GM12878 (cell line): ENCODE data around the gene SIDT2. TPM values are rescaled to one million over a fixed set of nuclear protein-coding genes. Genes with fewer than 3 reads are reported as not detected.

Source experiments
- ATAC-seq: fragments of 200-7000 bp; cut with Tn5 transposase; 3 replicates; pipeline ENCODE4 v1.9.1; 2020; ENCODE audit warnings: mild to moderate bottlenecking, moderate library complexity
- BruUV-seq: library from RNA; stranded (reverse); fragments of 400-500 nt; replicated peaks from 2 replicates; lab custom pipeline; 2021; lab: Mats Ljungman, UMichigan
- CTCF ChIA-PET: fragments of 300-600 bp; sonication (Branson Sonifier 250); formaldehyde crosslinking; extraction: SDS; loops from one replicate; lab custom pipeline; 2021; ENCODE audit warnings: inconsistent platforms; lab: Yijun Ruan, JAX
- POLR2A ChIA-PET: fragments of 350-600 bp; formaldehyde crosslinking; extraction: SDS; loops from one replicate; lab custom pipeline; 2021; ENCODE audit warnings: inconsistent platforms; lab: Charles Lee
- RAD21 ChIA-PET: fragments of 300-600 bp; sonication (Branson Sonifier 250); formaldehyde crosslinking; loops from one replicate; lab custom pipeline; 2023; ENCODE audit warnings: antibody characterized with exemption; ENCODE audit not compliant: unreplicated experiment; lab: Charles Lee
- SMC1A ChIA-PET: fragments of 300-600 bp; sonication (Branson Sonifier 250); formaldehyde crosslinking; loops from one replicate; lab custom pipeline; 2023; ENCODE audit not compliant: unreplicated experiment, uncharacterized antibody; lab: Charles Lee
- DNase-seq: peaks from one replicate; pipeline ENCODE4 v3.0.0-alpha.2; 2011; ENCODE audit warnings: low read depth, low spot score
- FAIRE-seq: peaks from 3 replicates; lab custom pipeline; 2011; peaks lifted over from hg19 to GRCh38; lab: Jason Lieb, UNC
- H2AFZ ChIP-seq: 2 replicates; pipeline ENCODE4 v1.6.0; 2011; ENCODE audit warnings: low read depth, low read length, control low read depth; ENCODE audit not compliant: control insufficient read depth
- H3K27ac ChIP-seq: 2 replicates; pipeline ENCODE4 v1.5.1; 2011; ENCODE audit warnings: control low read depth; ENCODE audit not compliant: control insufficient read depth, insufficient read depth
- H3K27me3 ChIP-seq, 2 experiments: replicated peaks in 1 of 2; 2 replicates each; pipeline versions ENCODE4 v1.6.0 to v1.6.1; 2011; ENCODE audit warnings: low read length in 1 of 2; ENCODE audit not compliant: control insufficient read depth in 2 of 2, insufficient read depth in 2 of 2
- H3K36me3 ChIP-seq, 2 experiments: 2 replicates each; pipeline ENCODE4 v1.5.1; 2011; ENCODE audit warnings: low read length in 1 of 2; ENCODE audit not compliant: control insufficient read depth in 2 of 2, insufficient read depth in 2 of 2
- H3K4me1 ChIP-seq: 2 replicates; pipeline ENCODE4 v1.6.1; 2011; ENCODE audit warnings: mild to moderate bottlenecking, low read length, moderate library complexity, mixed read lengths; ENCODE audit not compliant: control insufficient read depth, insufficient read depth
- H3K4me2 ChIP-seq: 2 replicates; pipeline ENCODE4 v1.6.0; 2011; ENCODE audit warnings: control low read depth; ENCODE audit not compliant: control insufficient read depth, insufficient read depth
- H3K4me3 ChIP-seq: fragments of 200-600 bp; sonication (generic); 2 replicates; pipeline ENCODE4 v1.5.1; 2016
- H3K79me2 ChIP-seq: 2 replicates; pipeline ENCODE4 v1.6.0; 2011; ENCODE audit warnings: low read length; ENCODE audit not compliant: control insufficient read depth, insufficient read depth
- H3K9ac ChIP-seq: 2 replicates; pipeline ENCODE4 v1.8.0; 2011; ENCODE audit warnings: low read length, control low read depth, mixed read lengths; ENCODE audit not compliant: control insufficient read depth, insufficient read depth
- H3K9me3 ChIP-seq: replicated peaks from 3 replicates; pipeline ENCODE4 v1.5.1; 2011; ENCODE audit warnings: mild to moderate bottlenecking, low read length; ENCODE audit not compliant: control insufficient read depth, insufficient read depth
- H4K20me1 ChIP-seq: 2 replicates; pipeline ENCODE4 v1.6.0; 2011; ENCODE audit not compliant: control insufficient read depth, insufficient read depth
- ASH2L ChIP-seq: fragments of 300-600, 200-600 bp; sonication (generic); IDR thresholded peaks from 2 replicates; pipeline ENCODE4 v1.6.1; 2017; ENCODE audit warnings: low read depth, mild to moderate bottlenecking, borderline replicate concordance
- BRCA1 ChIP-seq: IDR thresholded peaks from 2 replicates; pipeline ENCODE4 v1.6.1; 2011; ENCODE audit warnings: low read depth, low read length, improper control_type of control experiment
- GATAD2B ChIP-seq: fragments of 450-650 bp; conservative IDR thresholded peaks from 2 replicates; pipeline ENCODE4 v1.6.1; 2017; ENCODE audit warnings: low read depth, mild to moderate bottlenecking, moderate library complexity
- HCFC1 ChIP-seq: fragments of 150-350 bp; IDR thresholded peaks from 2 replicates; pipeline ENCODE4 v1.6.1; 2014; ENCODE audit warnings: low read length
- KLF5 ChIP-seq: fragments of 450-650 bp; IDR thresholded peaks from 2 replicates; pipeline ENCODE4 v1.6.1; 2014; ENCODE audit warnings: mild to moderate bottlenecking; ENCODE audit not compliant: partially characterized antibody
- MLLT1 ChIP-seq: fragments of 450-650 bp; IDR thresholded peaks from 2 replicates; pipeline ENCODE4 v1.6.1; 2016; ENCODE audit warnings: mild to moderate bottlenecking
- MYB ChIP-seq: fragments of 150-350 bp; IDR thresholded peaks from 2 replicates; pipeline ENCODE4 v1.6.1; 2014; ENCODE audit warnings: mild to moderate bottlenecking, low read depth, low read length, borderline replicate concordance
- POLR2A ChIP-seq: IDR thresholded peaks from 2 replicates; pipeline ENCODE4 v1.6.1; 2011; ENCODE audit warnings: low read depth, mild to moderate bottlenecking, low read length
- SIN3A ChIP-seq: IDR thresholded peaks from 2 replicates; pipeline ENCODE4 v1.6.1; 2012; ENCODE audit warnings: low read depth, low read length, improper control_type of control experiment
- SIX5 ChIP-seq: IDR thresholded peaks from 2 replicates; pipeline ENCODE4 v1.6.1; 2011; ENCODE audit warnings: mild to moderate bottlenecking, low read depth, low read length, moderate library complexity; ENCODE audit not compliant: severe bottlenecking
- SKIL ChIP-seq: fragments of 450-650 bp; IDR thresholded peaks from 2 replicates; pipeline ENCODE4 v1.6.1; 2017; ENCODE audit warnings: mild to moderate bottlenecking, low read depth, inconsistent platforms; ENCODE audit not compliant: poor library complexity, severe bottlenecking
- ZBED1 ChIP-seq: IDR thresholded peaks from 2 replicates; pipeline ENCODE4 v1.6.1; 2016; ENCODE audit warnings: borderline replicate concordance
- ZBTB33 ChIP-seq: fragments of 450-650 bp; IDR thresholded peaks from 2 replicates; pipeline ENCODE4 v1.6.1; 2017; ENCODE audit warnings: mild to moderate bottlenecking
- ZNF207 ChIP-seq: fragments of 450-650 bp; IDR thresholded peaks from 2 replicates; pipeline ENCODE4 v1.6.1; 2014; ENCODE audit warnings: antibody characterized with exemption, mild to moderate bottlenecking, borderline replicate concordance
- ZNF274 ChIP-seq: IDR thresholded peaks from one replicate; pipeline ENCODE4 v1.8.0; 2011; ENCODE audit not compliant: insufficient read length, insufficient read depth
- WGBS: methylation state at CpG from one replicate; pipeline ENCODE4 v1.1.6; 2016; ENCODE audit warnings: low lambda C conversion rate; ENCODE audit not compliant: insufficient replicate concordance, insufficient coverage; ENCODE audit errors: missing lambda C conversion rate; 5-methylcytosine and 5-hydroxymethylcytosine counted together
- in situ Hi-C: fragments of 300-500 bp; cut with MboI; formaldehyde crosslinking; loops from 9 replicates; pipeline ENCODE4 v1.14.3; 2018; ENCODE audit warnings: mixed read lengths
- intact Hi-C: fragments of 100-400 bp; cut with micrococcal nuclease; formaldehyde crosslinking; loops from one replicate; pipeline ENCODE4 v1.14.2; 2022; ENCODE audit not compliant: unreplicated experiment
- polyA plus RNA-seq, 11 experiments: library from polyadenylated mRNA; depleted of rRNA in 4 of 11; unstranded in 6 of 11; stranded (reverse) in 5 of 11; fragments of >200 nt; fragmentation: Nextera tagmentation in 4 of 11; fragmentation: Illumina TruSeq in 1 of 11; extraction: Ambion mirVana in 4 of 11; extraction: Trizol in 1 of 11; gene quantifications; 1 replicate in 1 of 11; 2 replicates in 10 of 11; pipeline versions ENCODE4 v1.2.1 to v1.2.3, GENCODE V29; 2011 to 2016; ENCODE audit warnings: inconsistent platforms in 2 of 11, missing spikeins in 2 of 11, low read depth in 1 of 11
- total RNA-seq, 4 experiments: library from RNA; depleted of rRNA in 3 of 4; stranded (reverse); fragments of >200 nt in 3 of 4; fragmentation: Illumina TruSeq in 1 of 4; extraction: Trizol in 1 of 4; gene quantifications; 2 replicates each; pipeline versions ENCODE4 v1.2.1 to v1.2.3, GENCODE V29; 2013 to 2021

Gene SIDT2
- total and polyA plus RNA-seq, 10 of the 15 experiments (the other 5 are each of a cell fraction or from before 2014, with no cell fraction given) = 4.9 to 23.9 (median 10.3) TPM

GRCh38 chr11:117200813-117201657, 22.5 kb downstream of the SIDT2 start:
- in situ Hi-C loops = no loop called here
- SMC1A ChIA-PET = no interaction called here

More at GRCh38 chr11:117200813-117201657, 22.5 kb downstream of the SIDT2 start:
- no peak for TF ChIP-seq HCFC1
- no peak for TF ChIP-seq BRCA1
- TF ChIP-seq SKIL = no peak
- TF ChIP-seq SIX5 = no peak
- no peak for TF ChIP-seq ASH2L
- TF ChIP-seq MLLT1 = no peak
- TF ChIP-seq ZNF207 = no peak
- no peak for TF ChIP-seq ZBED1
- no peak for TF ChIP-seq MYB
- no peak for TF ChIP-seq ZNF274
- no peak for TF ChIP-seq ZBTB33
- TF ChIP-seq POLR2A = no peak
- no peak for TF ChIP-seq GATAD2B
- no peak for TF ChIP-seq KLF5
- no peak for TF ChIP-seq SIN3A
- H3K79me2 ChIP-seq = no peaks in the 10 kb centered on the region
- ChIA-PET CTCF (interaction anchor here (1.4 to 3.2 kb wide), 3 partner anchors 20 to 26 kb away, joined by 3 to 16 read pairs (median 9); partner anchors contain the start of gene SIDT2), POLR2A (interaction anchor here (0.6 to 1.0 kb wide), 3 partner anchors 22 to 178 kb away, joined by 3 read pairs; no protein-coding TSS in a partner anchor), RAD21 (no interaction called here)
- intact Hi-C loops = no loop called here
- ATAC-seq = no peak; the same call in 2 of the 3 replicates
- no peak for FAIRE-seq
- H3K27me3 ChIP-seq = no peaks in the 10 kb centered on the region
- no peak overlapping the region for H3K4me2 ChIP-seq
- H3K27ac ChIP-seq = no peak overlapping the region
- BruUV-seq = no TSS peak
- no peak overlapping the region for H2AFZ ChIP-seq
- peaks cover 0 to 4% of the 10 kb centered on the region in 2 experiments; a peak in 3 of 4 replicates for H3K36me3 ChIP-seq
- H3K9me3 ChIP-seq = no peaks in the 10 kb centered on the region
- 75% methylated on average over 12 of the region's 12 CpGs for WGBS
- H3K4me3 ChIP-seq = no peak overlapping the region
- no peak overlapping the region for H3K9ac ChIP-seq
- no peak for DNase-seq
- no peaks in the 10 kb centered on the region for H4K20me1 ChIP-seq
- H3K4me1 ChIP-seq = no peaks in the 10 kb centered on the region
